Mucosa of rectum (tissue), 2 donors: ENCODE measurements around the gene PNPLA2.

Experiments used
- H3K27ac ChIP-seq, 2 donors: one replicate each; pipeline ENCODE4 v1.7.0; 2013; ENCODE audit warnings: inconsistent platforms in 2 of 2, low read depth in 2 of 2, low read length in 2 of 2
- H3K27me3 ChIP-seq, 2 donors: one replicate each; pipeline ENCODE4 v1.7.0; 2013; ENCODE audit warnings: low read length in 2 of 2; ENCODE audit not compliant: control insufficient read depth in 2 of 2, insufficient read depth in 2 of 2
- H3K36me3 ChIP-seq, 2 donors: one replicate each; pipeline ENCODE4 v1.7.0; 2013; ENCODE audit warnings: low read length in 2 of 2; ENCODE audit not compliant: control insufficient read depth in 2 of 2, insufficient read depth in 2 of 2
- H3K4me1 ChIP-seq, 2 donors: one replicate each; pipeline ENCODE4 v1.7.0; 2013; ENCODE audit warnings: low read length in 2 of 2, mild to moderate bottlenecking in 1 of 2; ENCODE audit not compliant: control insufficient read depth in 2 of 2, insufficient read depth in 2 of 2
- H3K4me3 ChIP-seq, 2 donors: one replicate each; pipeline ENCODE4 v1.7.0; 2013; ENCODE audit warnings: low read length in 2 of 2
- H3K9ac ChIP-seq, 2 donors: one replicate each; pipeline ENCODE4 v1.7.0; 2013; ENCODE audit warnings: low read length in 2 of 2, low read depth in 1 of 2, mild to moderate bottlenecking in 1 of 2
- H3K9me3 ChIP-seq, 2 donors: one replicate each; pipeline ENCODE4 v1.7.0; 2013; ENCODE audit warnings: low read length in 2 of 2; ENCODE audit not compliant: control insufficient read depth in 2 of 2
- donor health status: healthy.
- donor health status: Normal muscosa, but diverticular disease.

Gene PNPLA2

DNA sequence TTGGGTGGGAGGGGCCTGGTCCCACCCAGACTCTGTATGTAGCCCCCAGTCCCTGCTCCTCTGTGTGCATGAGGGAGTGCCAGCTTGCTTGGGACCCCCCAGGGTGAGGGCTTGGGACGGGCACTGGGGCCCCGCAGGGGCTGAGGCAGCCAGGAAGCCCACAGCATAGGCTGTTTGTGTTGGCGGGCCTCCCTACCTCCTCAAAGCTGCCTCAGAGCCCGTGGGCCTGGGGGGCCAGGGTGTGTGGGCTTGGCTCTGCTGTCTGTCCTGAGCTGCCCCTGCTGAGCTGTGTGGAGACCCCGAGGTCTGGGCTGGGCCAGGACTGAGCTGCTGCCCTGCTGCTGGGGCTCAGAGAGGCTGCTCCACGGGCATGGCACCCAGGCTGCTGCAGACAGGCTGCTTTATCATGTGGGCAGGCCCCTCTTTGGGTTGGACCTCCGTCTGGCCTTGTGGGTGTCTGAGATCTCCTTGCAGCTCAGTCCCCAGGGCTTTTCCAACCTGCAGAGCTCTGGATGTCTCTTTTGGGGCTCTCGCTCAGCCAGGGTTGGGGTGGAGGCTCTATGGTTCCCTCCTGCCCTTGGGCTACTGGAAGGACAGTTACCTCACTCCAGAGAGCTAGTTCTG lies 27.3 kb downstream of the PNPLA2 start:
- Histone ChIP-seq H3K27me3 (peaks cover 11 to 15% of the 10 kb centered on the region in 2 donors), H3K4me1 (peaks cover 27 to 31% of the 10 kb centered on the region in 2 donors), H3K36me3 (no peaks in the 10 kb centered on the region), H3K27ac (no peak overlapping the region), H3K4me3 (no peak overlapping the region), H3K9ac (no peak overlapping the region), H3K9me3 (no peaks in the 10 kb centered on the region)

DNA sequence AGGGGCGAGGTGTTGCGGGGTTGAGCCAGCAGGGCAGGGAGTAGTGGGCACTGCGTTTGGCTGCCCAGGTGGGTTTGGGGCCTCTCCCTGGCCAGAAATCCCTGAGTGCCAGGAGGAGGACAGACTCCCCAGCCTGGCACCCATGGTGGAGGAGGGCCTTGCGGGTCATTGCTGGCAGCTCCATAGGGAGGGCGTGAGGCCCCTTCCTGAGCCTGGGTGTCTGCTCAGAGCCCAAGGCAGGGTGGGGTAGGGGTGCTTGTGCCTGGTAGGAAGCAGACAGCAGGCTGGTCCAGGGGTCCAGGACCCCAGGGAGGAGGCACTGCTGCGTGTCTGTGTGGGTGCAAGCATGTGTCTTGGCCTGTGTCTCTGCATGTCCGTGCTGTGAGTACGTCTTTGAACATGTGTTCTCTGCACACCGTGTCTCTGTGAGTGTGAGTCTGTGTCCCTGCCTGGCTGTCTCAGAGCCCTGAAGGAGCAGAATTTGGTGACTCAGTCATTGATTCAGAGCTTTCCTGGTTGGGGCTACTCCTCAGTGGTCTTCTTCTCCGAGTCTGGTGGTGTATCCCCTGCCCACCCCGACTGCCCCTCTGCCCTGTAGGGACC lies 27.9 kb downstream of the PNPLA2 start:
- H3K27ac ChIP-seq = no peak overlapping the region
- H3K4me1 ChIP-seq = peaks cover 21 to 26% of the 10 kb centered on the region in 2 donors
- H3K4me3 ChIP-seq = no peak overlapping the region
- H3K9ac ChIP-seq = no peak overlapping the region
- H3K36me3 ChIP-seq = no peaks in the 10 kb centered on the region
- H3K9me3 ChIP-seq = no peaks in the 10 kb centered on the region
- H3K27me3 ChIP-seq = peaks cover 16 to 19% of the 10 kb centered on the region in 2 donors

GRCh38 chr11:847876-848275 lies 29.2 kb downstream of the PNPLA2 start:
- Histone ChIP-seq H3K27ac (no peak overlapping the region), H3K36me3 (no peaks in the 10 kb centered on the region), H3K4me1 (peaks cover 21 to 26% of the 10 kb centered on the region in 2 donors), H3K9me3 (no peaks in the 10 kb centered on the region), H3K4me3 (no peak overlapping the region), H3K27me3 (peaks cover 16 to 19% of the 10 kb centered on the region in 2 donors), H3K9ac (no peak overlapping the region)

- H3K27me3 ChIP-seq = peaks cover 16 to 19% of the 10 kb centered on the region in 2 donors
- no peak overlapping the region for H3K9ac ChIP-seq
- no peak overlapping the region for H3K27ac ChIP-seq
- no peaks in the 10 kb centered on the region for H3K36me3 ChIP-seq
- H3K9me3 ChIP-seq = no peaks in the 10 kb centered on the region
- H3K4me1 ChIP-seq = peaks cover 16 to 22% of the 10 kb centered on the region in 2 donors
- H3K4me3 ChIP-seq = peak overlapping the region in 1 of 2 donors; percentile 16
Measured at GRCh38 chr11:848380-848931, 29.7 kb downstream of the PNPLA2 start.

DNA sequence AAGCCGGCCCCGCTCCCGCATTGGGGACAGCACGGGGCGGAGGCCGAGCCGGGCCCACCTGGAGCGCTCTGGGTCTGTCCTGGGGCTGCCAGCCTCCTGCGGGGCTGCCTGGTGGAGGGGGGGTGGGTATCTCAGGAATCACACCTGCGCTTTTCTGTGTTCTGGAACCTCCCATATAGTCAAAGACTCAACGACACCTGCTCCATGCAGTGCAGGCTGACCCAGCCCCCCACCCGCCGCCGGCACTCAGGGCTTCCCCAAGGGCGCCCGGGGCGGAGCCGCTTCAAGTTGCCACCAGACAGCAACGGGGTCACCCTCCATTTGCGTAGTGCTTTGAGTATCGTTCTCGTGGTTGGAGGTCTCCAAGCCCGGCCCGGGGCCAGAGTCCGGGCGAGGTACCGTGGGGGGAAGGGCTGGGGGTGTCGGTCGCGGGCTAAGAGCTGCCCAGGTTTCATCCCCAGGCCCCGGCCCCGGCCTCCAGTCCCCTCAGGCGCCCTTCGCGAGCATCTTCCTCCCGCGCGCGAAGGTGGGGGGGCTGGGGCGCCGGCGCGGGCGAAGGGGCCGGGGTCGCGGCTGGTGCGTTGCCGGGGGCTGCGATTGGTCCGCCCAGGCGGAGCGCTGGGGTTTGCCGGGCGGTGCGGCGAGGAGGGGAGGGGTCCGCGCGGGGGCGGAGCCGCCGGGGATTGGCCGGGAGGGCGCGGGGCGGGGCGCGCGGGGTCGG lies 30.6 kb downstream of the PNPLA2 start:
- Histone ChIP-seq H3K9me3 (no peaks in the 10 kb centered on the region), H3K4me1 (peaks cover 11 to 16% of the 10 kb centered on the region in 2 donors), H3K27me3 (peaks cover 16 to 19% of the 10 kb centered on the region in 2 donors), H3K27ac (no peak overlapping the region), H3K36me3 (no peaks in the 10 kb centered on the region), H3K9ac (no peak overlapping the region), H3K4me3 (peak overlapping the region in 1 of 2 donors; percentile 30)

DNA sequence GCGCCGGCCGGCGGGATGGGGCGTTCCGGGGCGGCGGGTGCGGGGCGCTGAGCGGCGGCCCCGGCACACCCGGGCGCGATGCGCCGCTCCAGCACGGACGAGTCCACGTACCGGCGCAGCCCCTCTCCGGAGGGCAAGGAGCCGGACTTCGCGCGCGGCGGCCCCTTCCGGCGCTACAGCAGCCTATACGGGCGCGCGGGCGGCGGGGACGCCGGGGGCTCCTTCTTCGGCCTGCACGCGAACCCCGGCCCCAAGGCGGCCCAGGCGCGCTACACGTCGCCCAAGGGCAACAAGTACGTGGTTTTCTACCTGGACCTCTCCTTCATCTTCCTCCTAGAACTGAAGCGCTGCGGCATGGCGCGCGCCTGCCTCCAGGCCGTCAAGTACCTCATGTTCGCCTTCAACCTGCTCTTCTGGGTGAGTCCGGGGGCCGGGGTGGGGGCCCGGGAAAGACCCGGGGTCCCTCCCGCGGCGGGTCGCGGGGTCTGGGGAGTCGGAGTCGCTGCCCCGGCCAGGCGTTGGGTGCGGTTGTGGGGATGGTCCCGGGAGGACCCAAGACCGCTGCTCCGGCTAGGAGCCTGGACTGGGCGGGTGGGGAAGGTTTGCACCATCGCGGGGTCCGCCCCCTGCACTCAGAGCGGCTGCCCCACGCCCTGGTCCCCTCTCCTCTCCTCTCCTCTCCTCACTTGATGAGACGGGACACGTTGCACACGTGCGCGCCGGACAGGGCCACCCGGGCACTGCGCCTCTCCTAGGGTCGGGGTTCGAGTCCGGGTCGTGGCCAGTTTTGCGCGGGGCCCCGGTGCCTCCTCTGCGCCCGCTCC lies 31.4 kb downstream of the PNPLA2 start:
- H3K36me3 ChIP-seq = no peaks in the 10 kb centered on the region
- no peak overlapping the region for H3K4me3 ChIP-seq
- peaks cover 6 to 10% of the 10 kb centered on the region in 2 donors for H3K4me1 ChIP-seq
- no peak overlapping the region for H3K9ac ChIP-seq
- H3K27ac ChIP-seq = no peak overlapping the region
- H3K27me3 ChIP-seq = peaks cover 16 to 19% of the 10 kb centered on the region in 2 donors
- H3K9me3 ChIP-seq = no peaks in the 10 kb centered on the region

DNA sequence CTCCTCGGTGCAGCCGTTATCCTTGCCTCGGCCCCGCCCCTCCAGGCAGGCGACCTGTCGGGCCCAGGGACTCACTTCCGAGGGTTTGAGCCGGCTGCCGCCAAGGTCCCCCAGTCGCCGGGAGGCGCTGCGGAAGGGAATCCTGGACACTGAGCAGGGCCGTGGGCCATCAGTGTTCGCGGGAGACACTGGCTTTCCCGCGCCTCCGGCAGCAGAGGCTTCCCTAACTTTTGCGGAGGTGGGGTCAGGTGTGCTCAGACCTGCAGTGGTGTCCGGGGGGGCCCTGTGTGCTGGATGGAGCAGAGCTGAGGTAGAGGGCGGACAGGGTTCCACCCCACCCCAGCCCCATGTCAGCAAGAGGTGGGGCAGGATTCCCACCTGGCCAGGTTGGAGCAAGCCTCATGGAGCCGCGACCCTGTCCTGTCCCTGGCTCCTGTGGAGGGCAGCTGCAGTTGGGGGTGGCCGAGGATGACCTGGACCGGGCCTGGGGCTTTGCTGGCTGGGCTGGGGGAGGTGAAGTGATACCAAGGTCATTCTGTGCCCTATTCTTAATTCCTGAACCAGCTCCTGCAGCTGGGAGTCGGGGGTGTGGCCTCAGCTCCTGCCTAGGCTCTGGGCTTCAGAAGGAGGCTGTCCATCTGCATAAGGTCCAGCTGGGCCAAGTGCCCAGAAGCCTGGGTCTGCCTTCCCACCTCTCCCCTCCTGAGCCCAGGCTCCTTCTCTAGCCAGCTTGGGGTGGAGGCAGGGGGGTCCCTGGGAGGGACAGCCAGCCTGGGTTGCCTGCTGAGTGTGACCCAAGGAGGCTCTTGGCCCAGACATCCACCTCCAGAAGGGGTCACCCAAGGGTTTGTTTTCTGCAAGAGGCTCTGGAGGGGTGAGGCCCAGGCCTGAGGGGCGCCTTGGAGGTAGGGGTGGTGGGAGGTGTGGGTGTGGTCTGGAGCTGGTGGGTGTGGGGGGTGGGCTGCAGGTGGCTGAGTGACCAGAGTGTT lies 32.4 kb downstream of the PNPLA2 start:
- Histone ChIP-seq H3K4me1 (peaks cover 6 to 9% of the 10 kb centered on the region in 2 donors), H3K36me3 (no peaks in the 10 kb centered on the region)

DNA sequence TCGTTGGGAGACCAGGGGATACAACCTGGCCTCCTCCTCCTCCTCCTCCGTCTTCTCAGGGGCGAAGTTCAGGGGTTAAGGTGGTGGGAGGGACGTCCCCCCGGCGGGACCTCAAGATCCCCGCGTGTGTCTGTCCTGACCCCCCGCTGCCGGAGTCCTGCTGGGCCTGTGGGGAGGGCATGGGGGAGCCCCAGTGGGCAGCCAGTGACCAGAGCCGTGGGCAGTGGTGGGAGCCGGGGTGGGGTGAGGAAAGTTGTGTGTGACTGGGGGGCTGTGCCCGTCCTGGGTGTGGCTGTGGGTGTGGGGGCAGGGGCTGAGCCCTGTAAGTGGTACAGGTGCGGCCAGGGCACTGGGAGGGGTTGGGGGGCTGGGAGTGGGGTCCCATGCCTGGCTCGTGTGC lies 34.0 kb downstream of the PNPLA2 start:
- H3K9me3 ChIP-seq = no peaks in the 10 kb centered on the region
- H3K27ac ChIP-seq = no peak overlapping the region
- H3K36me3 ChIP-seq = no peaks in the 10 kb centered on the region
- H3K4me3 ChIP-seq = no peak overlapping the region
- H3K4me1 ChIP-seq = peaks cover 6 to 8% of the 10 kb centered on the region in 2 donors
- H3K27me3 ChIP-seq = peaks cover 16 to 19% of the 10 kb centered on the region in 2 donors
- H3K9ac ChIP-seq = no peak overlapping the region

More for the DNA sequence above, 32.4 kb downstream of the PNPLA2 start:
- Histone ChIP-seq H3K9ac (no peak overlapping the region), H3K4me3 (no peak overlapping the region), H3K27ac (no peak overlapping the region), H3K27me3 (peaks cover 16 to 19% of the 10 kb centered on the region in 2 donors), H3K9me3 (no peaks in the 10 kb centered on the region)
